ENCODE measurements around the gene TACC3. TPM values are rescaled to one million over a fixed set of nuclear protein-coding genes. Genes with fewer than 3 reads are reported as not detected.
"Not testable (repeated sequence)": the region's sequence is repeated elsewhere in the genome, so short reads cannot be mapped to it uniquely, and the experiment has no call there.

Gene TACC3
- polyA plus RNA-seq (ENCODE audit: insufficient read length), result 22.1 TPM

- DNase-seq (ENCODE audit: low read depth), result peak; percentile 80
These were observed at the start of gene TACC3, which contains the start of gene TMEM129 for GRCh38 chr4:1721003-1721665. TACC3 (plus strand) TSS chr4:1721521; CDS start chr4:1723422, 1,901 bp downstream. TMEM129 (minus strand) TSS chr4:1721323; CDS start chr4:1720837, 486 bp downstream.

- DNase-seq (ENCODE audit: low read depth), result no peak
These were observed 47.6 kb upstream of the TACC3 start for GRCh38 chr4:1673671-1674070.

- DNase-seq (ENCODE audit: low read depth), result no peak
These were observed 46.6 kb upstream of the TACC3 start for GRCh38 chr4:1674682-1675081.

GRCh38 chr4:1675136-1675801 lies 46.1 kb upstream of the TACC3 start:
- DNase-seq (ENCODE audit: low read depth), result no peak

GRCh38 chr4:1675802-1676137 lies 45.6 kb upstream of the TACC3 start:
- no peak for DNase-seq (ENCODE audit: low read depth)

GRCh38 chr4:1676605-1677525 lies 44.5 kb upstream of the TACC3 start:
- DNase-seq (ENCODE audit: low read depth), result no peak

GRCh38 chr4:1678244-1678643 lies 43.1 kb upstream of the TACC3 start:
- DNase-seq (ENCODE audit: low read depth), result no peak

GRCh38 chr4:1682860-1683259 lies 38.5 kb upstream of the TACC3 start:
- no peak for DNase-seq (ENCODE audit: low read depth)

GRCh38 chr4:1683261-1683735 lies 38.0 kb upstream of the TACC3 start:
- no peak for DNase-seq (ENCODE audit: low read depth)

GRCh38 chr4:1683736-1684505 lies 37.4 kb upstream of the TACC3 start, which contains the start of gene FAM53A:
FAM53A (minus strand) TSS chr4:1684313; CDS start chr4:1668741, 15,572 bp downstream.
- DNase-seq (ENCODE audit: low read depth), result peak; percentile 35

- no peak for DNase-seq (ENCODE audit: low read depth)
These were observed 36.7 kb upstream of the TACC3 start for GRCh38 chr4:1684506-1685234.

GRCh38 chr4:1685235-1686150 lies 35.8 kb upstream of the TACC3 start:
- DNase-seq (ENCODE audit: low read depth), result no peak

GRCh38 chr4:1686440-1687036 lies 34.8 kb upstream of the TACC3 start:
- no peak for DNase-seq (ENCODE audit: low read depth)

GRCh38 chr4:1690698-1691097 lies 30.6 kb upstream of the TACC3 start:
- no peak for DNase-seq (ENCODE audit: low read depth)

- DNase-seq (ENCODE audit: low read depth), result no peak
These were observed 29.5 kb upstream of the TACC3 start for GRCh38 chr4:1691737-1692373.

GRCh38 chr4:1693131-1693896 lies 28.0 kb upstream of the TACC3 start:
- DNase-seq (ENCODE audit: low read depth), result no peak

- DNase-seq (ENCODE audit: low read depth), result peak; percentile 72
These were observed 25.4 kb upstream of the TACC3 start for GRCh38 chr4:1695913-1696312.

GRCh38 chr4:1701671-1702070 lies 19.6 kb upstream of the TACC3 start:
- DNase-seq (ENCODE audit: low read depth), result not testable (repeated sequence)
